8988T (cell line): ENCODE results near the gene NXPE4.
"Not testable (repeated sequence)": the region's sequence is repeated elsewhere in the genome, so short reads cannot be mapped to it uniquely, and the experiment has no call there.

ENCODE experiments used
- DNase-seq: peaks from one replicate; pipeline ENCODE4 v3.0.0; 2011

NXPE4 gene

DNA sequence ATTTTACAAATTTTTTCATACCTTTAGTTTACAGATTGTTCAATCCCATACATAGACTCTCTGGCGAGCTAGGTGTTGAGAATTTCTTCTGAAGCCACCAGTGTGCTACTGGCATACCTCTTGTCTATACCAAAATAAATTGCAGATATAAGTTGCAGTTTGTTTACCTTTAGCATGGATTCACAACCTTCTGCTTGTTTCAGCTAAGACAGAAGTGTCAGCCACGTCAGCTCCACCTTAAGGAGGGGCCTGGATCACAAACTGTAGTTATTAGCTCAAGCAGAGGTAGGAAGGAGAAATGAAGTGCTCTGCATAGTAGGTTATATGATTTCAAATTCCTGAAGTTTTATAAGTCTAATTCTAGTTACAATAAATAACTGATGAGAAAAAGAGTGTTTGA lies at the start of gene NXPE4:
Gene NXPE4 (minus strand): TSS at position 216 of the 400 bp plus-strand sequence. CDS start 1,027 bp downstream, outside the sequence.
- DNase-seq = no peak

DNA sequence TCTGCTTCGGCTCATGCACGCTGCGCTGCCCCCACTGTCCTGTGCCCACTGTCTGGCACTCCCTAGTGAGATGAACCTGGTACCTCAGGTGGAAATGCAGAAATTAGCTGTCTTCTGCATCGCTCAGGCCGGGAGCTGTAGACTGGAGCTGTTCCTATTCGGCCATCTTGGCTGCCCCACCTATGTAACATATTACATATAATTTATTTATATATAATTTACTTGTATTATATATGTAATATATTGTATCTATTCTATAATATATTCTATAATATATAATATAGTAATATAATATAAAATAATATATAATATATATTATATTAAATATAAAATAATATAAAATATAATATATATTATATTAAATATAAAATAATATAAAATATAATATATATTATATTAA lies 43.9 kb upstream of the NXPE4 start:
- DNase-seq = not testable (repeated sequence)

DNA sequence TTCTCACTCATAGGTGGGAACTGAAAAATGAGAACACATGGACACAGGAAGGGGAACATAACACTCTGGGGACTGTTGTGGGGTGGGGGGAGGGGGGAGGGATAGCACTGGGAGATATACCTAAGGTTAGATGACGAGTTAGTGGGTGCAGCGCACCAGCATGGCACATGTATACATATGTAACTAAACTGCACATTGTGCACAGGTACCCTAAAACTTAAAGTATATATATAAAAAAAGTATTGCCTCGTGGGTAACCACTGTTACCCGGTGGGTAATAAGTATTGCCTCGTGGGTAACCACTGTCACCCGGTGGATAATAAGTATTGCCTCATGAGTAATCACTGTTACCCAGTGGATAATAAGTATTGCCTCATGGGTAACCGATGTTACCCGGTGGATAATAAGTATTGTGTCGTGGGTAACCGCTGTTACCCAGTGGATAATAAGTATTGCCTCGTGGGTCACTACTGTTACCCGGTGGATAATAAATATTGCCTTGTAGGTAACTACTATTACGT lies 35.9 kb upstream of the NXPE4 start:
- DNase-seq = not testable (repeated sequence)

DNA sequence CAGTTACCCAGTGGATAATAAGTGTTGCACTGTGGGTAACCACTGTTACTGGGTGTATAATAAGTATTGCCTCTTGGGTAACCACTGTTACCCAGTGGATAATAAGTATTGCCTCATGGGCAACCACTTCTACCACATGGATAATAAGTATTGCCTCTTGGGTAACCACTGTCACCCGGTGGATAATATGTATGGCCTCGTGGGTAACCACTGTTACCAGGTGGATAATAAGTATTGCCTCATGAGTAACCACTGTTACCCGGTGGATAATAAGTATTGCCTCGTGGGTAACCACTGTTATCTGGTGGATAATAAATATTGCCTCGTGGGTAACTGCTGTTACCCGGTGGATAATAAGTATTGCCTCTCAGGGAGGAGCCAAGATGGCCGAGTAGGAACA lies 29.7 kb upstream of the NXPE4 start:
- DNase-seq = no peak

DNA sequence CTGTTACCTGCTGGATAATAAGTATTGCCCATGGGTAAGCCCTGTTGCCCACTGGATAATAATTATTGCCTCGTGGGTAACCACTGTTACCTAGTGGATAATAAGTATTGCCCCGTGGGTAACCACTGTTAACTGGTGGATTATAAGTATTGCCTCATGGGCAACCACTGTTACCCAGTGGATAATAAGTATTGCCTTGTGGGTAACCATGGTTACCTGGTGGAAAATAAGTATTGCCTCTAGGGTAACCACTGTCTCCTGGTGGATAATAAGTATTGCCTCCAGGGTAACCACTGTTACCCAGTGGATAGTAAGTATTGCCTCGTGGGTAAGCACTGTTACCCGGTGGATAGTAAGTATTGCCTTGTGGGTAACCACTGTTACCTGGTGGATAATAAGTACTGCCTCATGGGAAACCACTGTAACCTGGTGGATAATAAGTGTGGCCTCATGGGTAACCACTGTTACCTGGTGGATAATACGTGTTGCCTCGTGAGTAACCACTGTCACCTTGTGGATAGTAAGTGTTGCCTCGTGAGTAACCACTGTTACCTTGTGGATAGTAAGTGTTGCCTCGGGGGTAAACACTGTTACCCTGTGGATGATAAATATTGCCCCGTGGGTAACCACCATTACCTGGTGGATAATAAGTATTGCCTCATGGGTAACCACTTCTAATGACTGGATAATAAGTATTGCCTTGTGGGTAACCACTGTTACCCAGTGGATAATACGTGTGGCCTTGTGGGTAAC lies 29.0 kb upstream of the NXPE4 start:
- DNase-seq = no peak

DNA sequence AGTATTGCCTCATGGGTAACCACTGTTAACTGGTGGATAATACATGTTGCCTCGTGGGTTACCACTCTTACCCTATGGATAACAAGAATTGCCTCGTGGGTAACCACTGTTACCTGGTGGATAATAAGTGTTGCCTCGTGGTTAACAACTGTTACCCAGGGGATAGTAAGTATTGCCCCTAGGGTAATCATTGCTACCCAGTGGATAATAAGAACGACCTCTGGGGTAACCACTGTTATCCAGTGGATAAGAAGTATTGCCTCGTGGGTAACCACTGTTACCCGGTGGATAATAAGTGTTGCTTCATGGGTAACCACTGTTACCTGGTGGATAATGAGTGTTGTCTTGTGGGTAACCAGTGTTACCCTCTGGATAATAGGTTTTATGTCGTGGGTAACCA lies 28.1 kb upstream of the NXPE4 start:
- no peak for DNase-seq

DNA sequence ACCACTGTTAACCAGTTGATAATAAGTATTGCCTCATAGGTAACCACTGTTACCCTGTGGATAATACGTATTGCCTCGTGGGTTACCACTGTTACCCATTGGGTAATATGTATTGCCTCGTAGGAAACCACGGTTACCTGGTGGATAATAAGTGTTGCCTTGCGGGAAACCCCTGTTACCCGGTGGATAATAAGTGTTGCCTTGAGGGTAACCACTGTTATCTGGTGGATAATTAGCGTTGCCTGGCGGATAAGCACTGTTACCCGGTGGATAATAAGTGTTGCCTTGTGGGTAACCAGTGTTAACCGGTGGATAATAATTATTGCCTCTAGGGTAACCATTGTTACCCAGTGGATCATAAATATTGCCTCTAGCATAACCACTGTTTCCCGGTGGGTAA lies 27.3 kb upstream of the NXPE4 start:
- no peak for DNase-seq

DNA sequence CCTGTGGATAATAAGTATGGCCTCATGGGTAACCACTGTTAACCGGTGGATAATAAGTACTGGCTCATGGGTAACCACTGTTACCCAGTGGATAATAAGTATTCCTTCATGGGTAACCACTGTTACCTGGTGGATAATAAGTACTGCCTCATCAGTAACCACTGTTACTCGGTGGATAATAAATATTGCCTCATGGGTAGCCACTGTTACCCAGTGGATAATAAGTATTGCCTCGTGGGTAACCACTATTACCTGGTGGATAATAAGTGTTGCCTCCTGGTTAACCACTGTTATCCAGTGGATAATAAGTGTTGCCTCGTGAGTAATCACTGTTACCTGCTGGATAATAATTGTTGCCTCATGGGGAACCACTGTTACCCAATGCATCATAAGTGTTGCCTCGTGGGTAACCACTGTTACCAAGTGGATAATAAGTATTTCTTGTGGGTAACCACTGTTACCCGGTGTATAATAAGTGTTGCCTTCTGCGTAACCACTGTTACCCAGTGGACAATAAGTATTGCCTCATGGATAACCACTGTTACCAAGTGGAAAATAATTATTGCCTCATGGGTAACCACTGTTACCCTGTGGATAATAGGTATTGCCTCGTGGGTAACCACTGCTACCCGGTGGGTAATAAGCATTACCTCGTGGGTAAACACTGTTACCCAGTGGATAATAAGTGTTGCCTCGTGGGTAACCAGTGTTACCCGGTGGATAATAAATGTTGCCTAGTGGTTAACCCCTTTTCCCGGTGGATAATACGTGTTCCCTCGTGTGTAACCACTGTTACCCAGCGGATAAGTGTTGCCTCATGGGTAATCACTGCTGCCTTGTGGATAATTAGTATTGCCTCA lies 26.6 kb upstream of the NXPE4 start:
- no peak for DNase-seq

DNA sequence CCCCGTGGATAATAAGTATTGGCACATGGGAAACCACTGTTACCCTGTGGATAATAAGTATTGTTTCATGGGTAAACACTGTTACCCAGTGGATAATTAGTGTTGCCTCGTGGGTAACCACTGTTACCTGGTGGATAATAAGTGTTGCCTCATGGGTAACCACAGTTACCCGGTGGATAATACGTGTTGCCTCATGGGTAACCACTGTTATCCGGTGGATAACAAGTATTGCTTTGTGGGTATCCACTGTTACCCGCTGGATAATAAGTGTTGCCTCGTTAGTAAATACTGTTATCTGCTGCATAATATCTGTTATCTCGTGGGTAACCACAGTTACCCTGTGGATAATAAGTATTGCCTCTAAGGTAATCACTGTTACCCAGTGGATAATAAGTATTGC lies 25.5 kb upstream of the NXPE4 start:
- DNase-seq = no peak

DNA sequence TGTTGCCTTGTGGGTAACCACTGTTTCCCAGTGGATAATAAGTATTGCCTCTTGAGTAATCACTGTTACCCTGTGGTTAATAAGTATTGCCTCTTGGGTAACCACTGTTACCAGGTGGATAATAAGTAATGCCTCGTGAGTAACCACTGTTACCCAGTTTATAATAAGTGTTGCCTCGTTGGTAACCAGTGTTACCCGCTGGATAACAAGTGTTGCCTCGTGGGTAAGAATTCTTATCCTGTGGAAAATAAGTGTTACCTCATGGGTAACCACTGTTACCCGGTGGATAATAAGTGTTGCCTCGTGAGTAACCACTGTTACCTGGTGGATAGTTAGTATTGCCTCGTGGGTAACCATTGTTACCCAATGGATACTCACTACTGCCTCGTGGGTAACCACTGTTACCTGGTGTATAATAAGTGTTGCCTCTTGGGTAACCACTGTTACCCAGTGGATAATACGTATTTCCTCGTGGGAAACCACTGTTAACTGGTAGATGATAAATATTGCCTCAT lies 24.1 kb upstream of the NXPE4 start:
- no peak for DNase-seq

DNA sequence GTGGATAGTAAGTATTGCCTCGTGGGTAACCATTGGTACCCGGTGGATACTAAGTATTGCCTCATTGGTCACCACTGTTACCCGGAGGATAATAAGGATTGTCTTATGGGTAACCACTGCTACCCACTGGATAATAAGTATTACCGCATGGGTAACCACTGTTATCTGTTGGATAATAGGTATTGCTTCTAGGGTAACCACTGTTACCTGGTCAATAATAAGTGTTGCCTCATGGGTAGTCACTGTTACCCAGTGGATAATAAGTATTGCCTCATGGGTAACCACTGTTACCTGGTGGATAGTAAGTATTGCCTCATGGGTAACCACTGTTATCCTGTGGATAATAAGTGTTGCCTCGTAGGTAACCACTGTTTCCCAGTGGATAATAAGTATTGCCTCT lies 22.6 kb upstream of the NXPE4 start:
- DNase-seq = no peak

DNA sequence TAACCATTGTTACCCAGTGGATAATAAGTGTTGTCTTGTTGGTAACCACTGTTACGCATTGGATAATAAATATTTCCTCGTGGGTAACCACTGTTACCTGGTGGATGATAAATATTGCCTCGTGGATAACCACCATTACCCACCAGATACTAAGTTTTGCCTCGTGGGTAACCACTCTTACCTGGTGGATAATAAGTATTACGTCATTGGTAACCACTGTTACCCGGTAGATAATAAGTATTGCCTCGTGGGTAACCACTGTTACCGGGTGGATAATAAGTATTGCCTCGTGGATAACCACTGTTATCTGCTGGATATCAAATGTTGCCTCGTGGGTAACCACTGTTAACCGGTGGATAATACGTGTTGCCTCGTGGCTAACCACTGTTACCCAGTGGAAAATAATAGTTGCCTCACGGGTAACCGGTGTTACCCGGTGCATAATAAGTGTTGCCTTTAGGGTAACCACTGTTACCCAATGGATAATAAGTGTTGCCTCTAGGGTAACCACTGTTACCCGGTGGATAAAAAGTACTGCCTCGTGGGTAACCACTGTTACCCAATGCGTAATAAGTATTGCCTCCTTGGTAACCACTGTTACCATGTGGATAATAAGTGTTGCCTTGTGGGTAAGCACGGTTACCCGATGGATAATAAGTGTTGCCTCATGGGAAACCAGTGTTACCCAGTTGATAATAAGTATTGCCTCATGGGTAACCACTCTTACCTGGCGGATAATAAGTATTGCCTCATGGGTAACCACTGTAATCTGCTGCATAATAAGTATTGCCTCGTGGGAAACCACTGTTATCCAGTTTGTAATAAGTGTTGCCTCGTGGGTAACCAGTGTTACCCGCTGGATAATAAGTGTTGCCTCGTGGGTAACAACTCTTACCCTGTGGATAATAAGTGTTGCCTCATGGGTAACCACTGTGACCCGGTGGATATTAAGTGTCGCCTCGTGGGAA lies 21.9 kb upstream of the NXPE4 start:
- DNase-seq = no peak

DNA sequence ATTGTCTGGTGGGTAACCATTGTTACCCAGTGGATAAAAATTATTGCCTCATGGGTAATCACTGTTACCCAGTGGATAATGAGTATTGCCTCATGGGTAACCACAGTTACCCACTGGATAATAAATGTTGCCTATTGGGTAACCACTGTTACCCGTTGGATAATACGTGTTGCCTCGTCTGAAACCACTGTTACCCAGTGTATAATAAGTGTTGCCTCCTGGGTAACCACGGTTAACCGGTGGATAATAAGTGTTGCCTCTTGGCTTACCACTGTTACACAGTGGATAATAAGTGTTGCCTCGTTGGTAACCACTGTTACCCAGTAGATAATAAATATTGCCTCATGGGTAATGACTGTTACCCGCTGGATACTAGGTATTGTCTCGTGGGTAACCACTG lies 20.9 kb upstream of the NXPE4 start:
- DNase-seq = no peak

DNA sequence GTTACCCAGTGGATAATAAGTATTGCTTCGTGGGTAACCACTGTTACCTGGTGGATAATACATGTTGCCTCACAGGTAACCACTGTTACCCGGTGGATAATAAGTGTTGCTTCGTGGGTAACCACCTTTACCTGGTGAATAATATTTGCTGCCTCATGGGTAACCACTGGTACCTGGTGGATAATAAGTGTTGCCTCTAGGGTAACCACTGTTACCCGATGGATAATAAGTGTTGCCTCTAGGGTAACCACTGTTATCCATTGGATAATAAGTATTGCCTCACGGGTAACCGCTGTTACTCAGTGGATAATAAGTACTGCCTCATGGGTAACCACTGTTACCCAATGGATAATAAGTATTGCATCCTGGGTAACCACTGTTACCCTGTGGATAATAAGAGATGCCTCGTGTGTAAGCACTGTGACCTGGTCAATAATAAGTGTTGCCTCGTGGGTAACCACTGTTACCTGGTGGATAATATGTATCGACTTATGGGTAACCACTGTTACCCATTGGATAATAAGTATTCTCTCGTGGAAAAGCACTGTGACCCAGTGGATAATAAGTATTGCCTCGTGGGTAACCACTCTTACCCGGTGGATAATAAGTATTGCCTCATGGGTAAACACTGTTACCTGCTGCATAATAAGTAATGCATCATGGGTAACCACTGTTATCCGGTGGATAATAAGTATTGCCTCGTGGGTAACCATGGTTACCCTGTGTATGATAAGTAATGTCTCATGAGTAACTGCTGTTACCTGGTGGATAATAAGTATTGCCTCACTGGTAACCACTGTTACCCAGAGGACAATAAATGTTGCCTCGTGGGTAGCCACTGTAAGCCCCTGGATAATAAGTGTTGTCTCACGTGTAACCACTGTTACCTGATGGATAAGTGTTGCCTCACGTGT lies 20.1 kb upstream of the NXPE4 start:
- no peak for DNase-seq

DNA sequence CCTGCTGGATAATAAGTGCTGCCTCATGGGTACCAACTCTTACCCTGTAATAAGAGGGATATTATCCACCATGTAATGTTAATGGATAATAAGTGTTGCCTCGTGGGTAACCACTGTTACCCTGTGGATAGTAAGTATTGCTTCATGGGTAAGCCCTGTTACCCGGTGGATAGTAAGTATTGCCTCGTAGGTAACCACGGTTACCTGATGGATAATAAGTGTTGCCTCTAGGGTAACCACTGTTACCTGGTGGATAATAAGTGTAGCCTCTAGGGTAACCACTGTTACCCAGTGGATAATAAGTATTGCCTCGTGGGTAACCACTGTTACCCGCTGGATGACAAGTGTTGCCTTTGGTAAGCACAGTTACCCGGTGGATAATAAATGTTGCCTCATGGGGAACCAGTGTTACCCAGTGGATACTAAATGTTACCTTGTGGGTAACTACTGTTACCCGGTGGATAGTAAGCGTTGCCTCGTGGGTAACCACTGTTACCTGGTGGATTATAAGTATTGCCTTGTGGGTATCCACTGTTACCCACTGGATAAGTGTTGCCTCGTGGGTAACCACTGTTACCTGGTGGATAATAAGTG lies 18.6 kb upstream of the NXPE4 start:
- DNase-seq = no peak

DNA sequence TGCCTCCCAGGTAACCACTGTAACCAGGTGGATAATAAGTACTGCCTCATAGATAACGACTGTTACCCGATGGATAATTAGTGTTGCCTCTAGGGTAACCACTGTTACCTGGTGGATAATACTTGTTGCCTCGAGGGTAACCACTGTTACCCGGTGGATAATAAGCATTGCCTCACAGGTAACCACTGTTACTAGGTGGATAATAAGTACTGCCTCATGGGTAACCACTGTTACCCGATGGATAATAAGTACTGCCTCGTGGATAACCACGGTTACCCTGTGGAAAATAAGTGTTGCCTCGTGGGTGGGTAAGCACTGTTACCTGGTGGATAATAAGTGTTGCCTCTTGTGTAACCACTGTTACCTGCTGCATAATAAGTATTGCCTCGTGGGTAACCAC lies 17.5 kb upstream of the NXPE4 start:
- DNase-seq = not testable (repeated sequence)

DNA sequence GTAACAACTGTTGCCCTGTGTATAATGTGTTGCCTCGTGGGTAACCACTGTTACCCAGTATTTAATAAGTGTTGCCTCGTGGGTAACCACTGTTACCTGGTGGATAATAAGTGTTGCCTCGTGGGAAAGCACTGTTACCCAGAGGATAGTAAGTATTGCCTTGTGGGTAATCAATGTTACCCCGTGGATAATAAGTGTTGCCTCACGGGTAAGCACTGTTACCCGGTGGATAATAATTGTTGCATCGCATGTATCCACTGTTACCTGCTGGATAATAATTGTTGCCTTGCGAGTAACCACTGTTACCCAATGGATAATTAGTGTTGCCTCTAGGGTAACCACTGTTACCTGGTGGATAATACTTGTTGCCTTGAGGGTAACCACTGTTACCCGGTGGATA lies 17.1 kb upstream of the NXPE4 start:
- DNase-seq = no peak

DNA sequence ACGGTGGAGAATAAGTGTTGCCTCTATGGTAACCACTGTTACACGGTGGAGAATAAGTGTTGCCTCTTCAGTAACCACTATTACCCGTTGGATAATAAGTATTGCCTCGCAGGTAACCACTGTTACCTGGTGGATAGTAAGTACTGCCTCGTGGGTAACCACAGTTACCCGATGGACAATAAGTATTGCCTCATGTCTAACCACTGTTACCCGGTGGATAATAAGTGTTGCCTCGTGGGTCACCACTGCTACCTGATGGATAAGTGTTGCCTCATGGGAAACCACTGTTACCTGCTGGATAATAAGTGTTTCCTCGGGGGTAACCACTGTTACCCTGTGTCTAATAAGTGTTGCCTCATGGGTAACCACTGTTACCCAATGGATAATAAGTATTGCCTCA lies 16.6 kb upstream of the NXPE4 start:
- not testable (repeated sequence) for DNase-seq

DNA sequence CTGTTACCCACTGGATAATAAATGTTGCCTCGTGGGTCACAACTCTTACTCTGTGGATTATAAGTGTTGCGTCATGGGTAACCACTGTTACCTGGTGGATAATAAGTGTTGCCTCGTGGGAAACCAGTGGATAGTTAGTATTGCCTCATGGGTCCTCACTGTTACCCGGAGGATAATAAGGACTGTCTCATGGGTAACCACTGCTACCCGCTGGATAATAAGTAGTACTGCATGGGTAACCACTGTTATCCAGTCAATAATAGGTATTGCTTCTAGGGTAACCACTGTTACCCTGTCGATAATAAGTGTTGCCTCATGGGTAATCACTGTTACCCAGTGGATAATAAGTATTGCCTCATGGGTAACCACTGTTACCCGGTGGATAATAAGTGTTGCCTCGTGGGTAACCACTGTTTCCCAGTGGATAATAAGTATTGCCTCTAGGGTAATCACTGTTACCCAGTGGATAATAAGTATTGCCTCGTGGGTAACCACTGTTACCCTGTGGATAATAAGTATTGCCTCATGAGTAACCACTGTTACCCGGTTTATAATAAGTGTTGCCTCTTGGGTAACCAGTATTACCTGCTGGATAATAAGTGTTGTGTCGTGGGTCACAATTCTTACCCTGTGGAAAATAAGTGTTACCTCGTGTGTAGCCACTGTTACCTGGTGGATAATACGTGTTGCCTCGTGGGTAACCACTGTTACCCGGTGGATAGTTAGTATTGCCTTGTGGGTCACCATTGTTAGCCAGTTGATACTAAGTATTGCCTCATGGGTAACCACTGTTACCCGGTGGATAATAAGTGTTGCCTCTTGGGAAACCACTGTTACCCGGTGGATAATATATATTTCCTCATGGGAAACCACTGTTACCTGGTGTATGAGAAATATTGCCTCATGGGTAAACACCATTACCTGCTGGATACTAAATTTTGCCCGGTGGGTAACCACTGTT lies 15.7 kb upstream of the NXPE4 start:
- DNase-seq = no peak

DNA sequence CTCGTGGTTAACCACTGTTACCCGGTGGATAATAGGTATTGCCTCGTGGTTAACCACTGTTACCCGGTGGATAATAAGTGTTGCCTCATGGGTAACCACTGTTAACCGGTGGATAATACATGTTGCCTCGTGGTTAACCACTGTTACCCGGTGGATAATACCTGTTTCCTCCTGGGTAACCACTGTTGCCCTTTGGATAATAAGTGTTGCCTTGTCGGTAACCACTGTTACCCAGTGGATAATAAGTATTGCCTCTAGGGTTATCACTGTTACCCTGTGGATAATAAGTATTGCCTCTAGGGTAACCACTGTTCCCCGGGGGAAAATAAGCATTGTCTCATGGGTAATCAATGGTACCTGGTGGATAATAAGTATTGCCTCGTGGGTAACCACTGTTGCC lies 15.0 kb upstream of the NXPE4 start:
- DNase-seq = no peak
